WTC11 (cell line): ENCODE measurements around the gene SLC38A10.

Source experiments
- CTCF ChIP-seq: fragments of 200-600 bp; IDR thresholded peaks from 2 replicates; pipeline ENCODE4 v1.8.0; 2022; ENCODE audit warnings: antibody characterized with exemption
- E2F4 ChIP-seq: sonication (generic); formaldehyde crosslinking; IDR thresholded peaks from 2 replicates; pipeline ENCODE4 v1.8.1; 2022; ENCODE audit warnings: low read depth, mild to moderate bottlenecking, moderate library complexity, missing genetic modification reagents, borderline replicate concordance
- ETV6 ChIP-seq: sonication (generic); formaldehyde crosslinking; IDR thresholded peaks from 2 replicates; pipeline ENCODE4 v1.8.1; 2022; ENCODE audit warnings: mild to moderate bottlenecking, missing genetic modification reagents
- NR2C2 ChIP-seq: sonication (generic); formaldehyde crosslinking; IDR thresholded peaks from 2 replicates; pipeline ENCODE4 v1.8.0; 2022; ENCODE audit warnings: mild to moderate bottlenecking, missing genetic modification reagents
- PRDM15 ChIP-seq: sonication (generic); formaldehyde crosslinking; IDR thresholded peaks from 2 replicates; pipeline ENCODE4 v1.8.0; 2022; ENCODE audit warnings: missing genetic modification reagents
- USF1 ChIP-seq: sonication (generic); formaldehyde crosslinking; IDR thresholded peaks from 2 replicates; pipeline ENCODE4 v1.8.0; 2022; ENCODE audit warnings: mild to moderate bottlenecking, missing genetic modification reagents
- ZNF121 ChIP-seq: sonication (generic); formaldehyde crosslinking; IDR thresholded peaks from 2 replicates; pipeline ENCODE4 v1.8.0; 2023; ENCODE audit warnings: missing genetic modification reagents
- ZNF416 ChIP-seq: fragments of 250-450 bp; sonication (Bioruptor Pico); IDR thresholded peaks from 2 replicates; pipeline ENCODE4 v1.9.0; 2021; ENCODE audit warnings: mild to moderate bottlenecking, inconsistent platforms

GRCh38 chr17:81261096-81261495 lies 34.0 kb downstream of the SLC38A10 start:
- no peak for TF ChIP-seq CTCF
- no peak for TF ChIP-seq E2F4 (CRISPR knock-in tag)
- TF ChIP-seq PRDM15 (CRISPR knock-in tag) = no peak
- no peak for TF ChIP-seq ZNF121 (CRISPR knock-in tag)
- TF ChIP-seq NR2C2 = no peak
- TF ChIP-seq ETV6 (CRISPR knock-in tag) = no peak
- TF ChIP-seq ZNF416 (CRISPR knock-in tag) = no peak
- TF ChIP-seq USF1 (CRISPR knock-in tag) = no peak
